ENCODE data around the gene OPHN1. TPM values are rescaled to one million over a fixed set of nuclear protein-coding genes. Genes with fewer than 3 reads are reported as not detected.

OPHN1 gene
- total RNA-seq, 1 donor from 2014 or later, result 3.7 TPM

DNA sequence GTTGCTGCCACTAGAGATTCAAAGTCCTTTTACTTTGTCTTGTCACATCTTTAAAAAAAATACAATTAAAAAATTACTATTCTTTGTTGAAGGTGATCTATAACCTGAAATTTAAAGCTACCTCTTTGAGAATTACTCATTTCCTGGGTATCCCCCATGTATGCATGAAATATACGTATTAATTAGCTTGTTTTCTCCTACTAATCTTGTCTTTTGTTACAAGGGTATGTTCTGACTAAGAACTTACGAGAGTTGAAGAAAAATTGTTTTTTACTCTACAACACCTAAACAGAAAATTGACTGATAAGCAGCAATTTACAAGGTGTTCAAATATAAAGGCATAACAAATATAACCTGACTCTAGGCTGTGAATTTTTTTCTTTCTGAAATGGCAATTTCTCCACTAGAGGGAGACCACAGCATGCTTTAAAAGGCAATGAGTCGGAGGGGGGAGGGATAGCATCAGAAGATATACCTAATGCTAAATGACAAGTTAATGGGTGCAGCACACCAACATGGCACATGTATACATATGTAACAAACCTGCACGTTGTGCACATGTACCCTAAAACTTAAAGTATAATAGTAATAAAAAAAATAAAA, 249.6 kb downstream of the OPHN1 start:
- no peak overlapping the region for H3K4me3 Mint-ChIP-seq (ENCODE audit: unreplicated experiment)
- no peaks in the 10 kb centered on the region for H3K27me3 ChIP-seq (ENCODE audit: insufficient read depth, low read length)
- H3K79me2 ChIP-seq (ENCODE audit: insufficient read depth, low read length), result no peaks in the 10 kb centered on the region
- peak; percentile 59 for FAIRE-seq
- no peaks in the 10 kb centered on the region for H3K9me3 Mint-ChIP-seq (ENCODE audit: unreplicated experiment)
- H3K27me3 Mint-ChIP-seq (ENCODE audit: low read depth, unreplicated experiment), result no peaks in the 10 kb centered on the region
- no peaks in the 10 kb centered on the region for H3K36me3 Mint-ChIP-seq (ENCODE audit: low read depth, unreplicated experiment)
- no peak overlapping the region for H3K4me3 ChIP-seq (ENCODE audit: insufficient read depth, low read depth, low read length)
- H3K9ac ChIP-seq (ENCODE audit: low read length), result no peak overlapping the region
- H3K9me3 ChIP-seq (ENCODE audit: insufficient read depth, low read depth, low read length), result no peaks in the 10 kb centered on the region
- no peak overlapping the region for H2AFZ ChIP-seq (ENCODE audit: low read depth, low read length)
- no peak overlapping the region for H3K27ac ChIP-seq (ENCODE audit: low read depth, low read length)
- no peaks in the 10 kb centered on the region for H3K4me1 ChIP-seq (ENCODE audit: insufficient read depth, low read length)
- H4K20me1 ChIP-seq (ENCODE audit: insufficient read depth, low read length), result no peaks in the 10 kb centered on the region
- no peaks in the 10 kb centered on the region for H3K36me3 ChIP-seq (ENCODE audit: insufficient read depth, low read length)
- no peak overlapping the region for H3K4me2 ChIP-seq (ENCODE audit: low read length)
- no peak for DNase-seq (ENCODE audit: low read depth)
- H3K4me1 Mint-ChIP-seq (ENCODE audit: low read depth, unreplicated experiment), result peaks cover 13% of the 10 kb centered on the region
- H3K27ac Mint-ChIP-seq (ENCODE audit: unreplicated experiment), result no peak overlapping the region
- TF ChIP-seq EZH2 (IDR thresholded peaks at IDR 0.05; ENCODE audit: insufficient read depth, low read length) (no peak), CTCF (IDR thresholded peaks at IDR 0.05; ENCODE audit: insufficient read depth, low read depth, low read length) (peak; percentile 42)

DNA sequence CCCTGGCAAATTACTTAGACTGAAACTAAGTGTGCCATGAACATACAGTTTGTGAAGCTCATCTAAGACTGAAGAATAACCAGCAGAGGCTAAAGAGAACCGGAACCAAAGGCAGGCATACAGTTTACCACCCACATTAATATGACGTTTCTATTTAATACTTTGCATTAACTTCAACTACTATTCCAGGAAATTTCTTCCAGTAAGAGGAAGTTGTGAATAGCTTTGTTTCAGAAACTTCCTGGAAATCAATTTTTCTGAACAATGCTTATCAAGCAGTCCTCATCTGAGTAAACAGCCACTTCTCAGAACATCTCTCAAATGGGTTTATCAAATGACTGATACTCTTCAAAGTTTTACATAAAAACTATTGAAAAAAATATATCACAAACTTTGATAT, 252.7 kb downstream of the OPHN1 start:
- peak; percentile 9 for FAIRE-seq
- Histone ChIP-seq H3K27me3 (ENCODE audit: insufficient read depth, low read length) (no peaks in the 10 kb centered on the region), H3K9me3 (ENCODE audit: insufficient read depth, low read depth, low read length) (no peaks in the 10 kb centered on the region), H3K27ac (ENCODE audit: low read depth, low read length) (no peak overlapping the region), H3K4me2 (ENCODE audit: low read length) (no peak overlapping the region), H3K9ac (ENCODE audit: low read length) (no peak overlapping the region), H3K4me1 (ENCODE audit: insufficient read depth, low read length) (peaks cover 2% of the 10 kb centered on the region), H3K4me3 (ENCODE audit: insufficient read depth, low read depth, low read length) (no peak overlapping the region), H4K20me1 (ENCODE audit: insufficient read depth, low read length) (no peaks in the 10 kb centered on the region), H2AFZ (ENCODE audit: low read depth, low read length) (no peak overlapping the region), H3K36me3 (ENCODE audit: insufficient read depth, low read length) (no peaks in the 10 kb centered on the region), H3K79me2 (ENCODE audit: insufficient read depth, low read length) (no peaks in the 10 kb centered on the region)
- Mint-ChIP-seq H3K36me3 (ENCODE audit: low read depth, unreplicated experiment) (no peaks in the 10 kb centered on the region), H3K4me3 (ENCODE audit: unreplicated experiment) (no peak overlapping the region), H3K4me1 (ENCODE audit: low read depth, unreplicated experiment) (peaks cover 10% of the 10 kb centered on the region), H3K9me3 (ENCODE audit: unreplicated experiment) (no peaks in the 10 kb centered on the region), H3K27me3 (ENCODE audit: low read depth, unreplicated experiment) (no peaks in the 10 kb centered on the region), H3K27ac (ENCODE audit: unreplicated experiment) (no peak overlapping the region)
- TF ChIP-seq EZH2 (IDR thresholded peaks at IDR 0.05; ENCODE audit: insufficient read depth, low read length) (no peak), CTCF (IDR thresholded peaks at IDR 0.05; ENCODE audit: insufficient read depth, low read depth, low read length) (no peak)
- no peak for DNase-seq (ENCODE audit: low read depth)

- H2AFZ ChIP-seq (ENCODE audit: low read depth, low read length), result no peak overlapping the region
- TF ChIP-seq EZH2 (IDR thresholded peaks at IDR 0.05; ENCODE audit: insufficient read depth, low read length) (no peak), CTCF (IDR thresholded peaks at IDR 0.05; ENCODE audit: insufficient read depth, low read depth, low read length) (no peak)
- Mint-ChIP-seq H3K4me3 (ENCODE audit: unreplicated experiment) (no peak overlapping the region), H3K27ac (ENCODE audit: unreplicated experiment) (no peak overlapping the region), H3K9me3 (ENCODE audit: unreplicated experiment) (no peaks in the 10 kb centered on the region), H3K27me3 (ENCODE audit: low read depth, unreplicated experiment) (no peaks in the 10 kb centered on the region), H3K36me3 (ENCODE audit: low read depth, unreplicated experiment) (no peaks in the 10 kb centered on the region), H3K4me1 (ENCODE audit: low read depth, unreplicated experiment) (peaks cover 4% of the 10 kb centered on the region)
- FAIRE-seq (no peak), DNase-seq (ENCODE audit: low read depth) (no peak)
- no peaks in the 10 kb centered on the region for H3K27me3 ChIP-seq (ENCODE audit: insufficient read depth, low read length)
- no peaks in the 10 kb centered on the region for H3K36me3 ChIP-seq (ENCODE audit: insufficient read depth, low read length)
- H3K4me3 ChIP-seq (ENCODE audit: insufficient read depth, low read depth, low read length), result no peak overlapping the region
- H3K9me3 ChIP-seq (ENCODE audit: insufficient read depth, low read depth, low read length), result no peaks in the 10 kb centered on the region
- no peak overlapping the region for H3K9ac ChIP-seq (ENCODE audit: low read length)
- no peaks in the 10 kb centered on the region for H3K79me2 ChIP-seq (ENCODE audit: insufficient read depth, low read length)
- H3K4me1 ChIP-seq (ENCODE audit: insufficient read depth, low read length), result peaks cover 4% of the 10 kb centered on the region
- no peak overlapping the region for H3K27ac ChIP-seq (ENCODE audit: low read depth, low read length)
- H3K4me2 ChIP-seq (ENCODE audit: low read length), result no peak overlapping the region
- no peaks in the 10 kb centered on the region for H4K20me1 ChIP-seq (ENCODE audit: insufficient read depth, low read length)
These were observed 253.9 kb downstream of the OPHN1 start for GRCh38 chrX:68179355-68179754.
